Neural crest cell (in vitro differentiated cells): ENCODE measurements around the gene PLXNC1. TPM values are rescaled to one million over a fixed set of nuclear protein-coding genes. Genes with fewer than 3 reads are reported as not detected.

Experiments
- DNase-seq: peaks from one replicate; pipeline ENCODE4 v3.0.0; 2021; ENCODE audit warnings: low read depth, mixed read lengths, low spot score
- H3K27ac Mint-ChIP-seq: one replicate; pipeline ENCODE4 v1.8.0; 2021; ENCODE audit warnings: mild to moderate bottlenecking, mixed read lengths; ENCODE audit not compliant: unreplicated experiment
- H3K27me3 Mint-ChIP-seq: 2 replicates; pipeline ENCODE4 v1.8.0; 2021; ENCODE audit warnings: low read depth, mild to moderate bottlenecking, mixed read lengths
- H3K36me3 Mint-ChIP-seq: 2 replicates; pipeline ENCODE4 v1.8.0; 2021; ENCODE audit warnings: low read depth, mild to moderate bottlenecking, mixed read lengths
- H3K4me1 Mint-ChIP-seq: 2 replicates; pipeline ENCODE4 v1.8.0; 2021; ENCODE audit warnings: mixed read lengths
- H3K4me3 Mint-ChIP-seq: one replicate; pipeline ENCODE4 v1.8.0; 2021; ENCODE audit warnings: mild to moderate bottlenecking, mixed read lengths
- H3K9me3 Mint-ChIP-seq: 2 replicates; pipeline ENCODE4 v1.8.0; 2021; ENCODE audit warnings: mixed read lengths
- total RNA-seq: library from RNA; stranded (reverse); gene quantifications from 2 replicates; pipeline ENCODE4 v1.2.1, GENCODE V29; 2021
- TF ChIP-seq, protein P1 (sequence below): fragments of 200-600 bp; sonication (generic); conservative IDR thresholded peaks from 2 replicates; pipeline ENCODE4 v1.5.0; 2021; ENCODE audit warnings: antibody characterized with exemption, mild to moderate bottlenecking

Gene PLXNC1
- total RNA-seq, 1 donor from 2014 or later, result 5.8 TPM

DNA sequence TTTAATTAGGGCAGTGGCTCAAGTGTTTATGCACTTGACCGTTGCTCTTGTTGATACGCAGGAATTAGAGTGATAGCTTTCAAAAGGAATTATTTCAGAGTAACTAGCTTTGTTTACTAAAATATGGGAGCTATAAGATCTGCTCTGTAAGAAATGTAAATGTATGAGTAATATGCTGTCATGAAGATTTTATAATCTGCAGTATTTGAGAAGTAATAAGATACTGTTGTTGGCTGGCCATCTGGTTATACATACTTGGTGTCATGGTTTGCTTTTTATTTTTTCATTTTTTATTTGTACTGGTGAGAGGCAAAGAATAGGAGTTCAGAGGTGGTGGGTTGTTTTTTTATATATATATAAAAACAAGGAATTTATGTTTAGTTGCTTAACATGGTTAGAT, 58.5 kb downstream of the PLXNC1 start:
- Mint-ChIP-seq H3K4me1 (peaks cover 12% of the 10 kb centered on the region), H3K9me3 (peaks cover 3% of the 10 kb centered on the region), H3K27ac (no peak overlapping the region), H3K36me3 (peaks cover 3% of the 10 kb centered on the region), H3K27me3 (no peaks in the 10 kb centered on the region), H3K4me3 (no peak overlapping the region)
- TF ChIP-seq, protein P1, sequence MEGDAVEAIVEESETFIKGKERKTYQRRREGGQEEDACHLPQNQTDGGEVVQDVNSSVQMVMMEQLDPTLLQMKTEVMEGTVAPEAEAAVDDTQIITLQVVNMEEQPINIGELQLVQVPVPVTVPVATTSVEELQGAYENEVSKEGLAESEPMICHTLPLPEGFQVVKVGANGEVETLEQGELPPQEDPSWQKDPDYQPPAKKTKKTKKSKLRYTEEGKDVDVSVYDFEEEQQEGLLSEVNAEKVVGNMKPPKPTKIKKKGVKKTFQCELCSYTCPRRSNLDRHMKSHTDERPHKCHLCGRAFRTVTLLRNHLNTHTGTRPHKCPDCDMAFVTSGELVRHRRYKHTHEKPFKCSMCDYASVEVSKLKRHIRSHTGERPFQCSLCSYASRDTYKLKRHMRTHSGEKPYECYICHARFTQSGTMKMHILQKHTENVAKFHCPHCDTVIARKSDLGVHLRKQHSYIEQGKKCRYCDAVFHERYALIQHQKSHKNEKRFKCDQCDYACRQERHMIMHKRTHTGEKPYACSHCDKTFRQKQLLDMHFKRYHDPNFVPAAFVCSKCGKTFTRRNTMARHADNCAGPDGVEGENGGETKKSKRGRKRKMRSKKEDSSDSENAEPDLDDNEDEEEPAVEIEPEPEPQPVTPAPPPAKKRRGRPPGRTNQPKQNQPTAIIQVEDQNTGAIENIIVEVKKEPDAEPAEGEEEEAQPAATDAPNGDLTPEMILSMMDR, result no peak
- no peak for DNase-seq

DNA sequence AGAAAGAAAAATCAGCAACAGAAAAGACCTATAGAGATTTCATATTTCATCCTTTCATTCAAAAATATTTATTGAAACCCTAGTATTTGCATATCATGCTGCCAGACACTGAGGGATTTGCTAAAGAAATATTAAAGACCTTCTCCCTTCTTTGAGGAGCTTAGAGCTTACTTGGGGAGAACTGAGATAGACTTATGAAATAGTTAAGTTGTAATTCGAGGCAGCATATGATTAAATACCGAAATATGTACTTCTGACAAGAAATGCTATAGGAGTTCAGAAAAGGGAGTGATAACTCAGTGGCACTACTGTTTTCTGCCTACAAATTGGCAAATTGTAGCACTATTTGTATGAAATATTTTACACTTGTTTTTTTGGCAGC, 59.1 kb downstream of the PLXNC1 start:
- Mint-ChIP-seq H3K4me3 (no peak overlapping the region), H3K27me3 (no peaks in the 10 kb centered on the region), H3K4me1 (peaks cover 12% of the 10 kb centered on the region), H3K9me3 (peaks cover 3% of the 10 kb centered on the region), H3K36me3 (peaks cover 3% of the 10 kb centered on the region), H3K27ac (no peak overlapping the region)
- TF ChIP-seq, protein P1, result no peak
- no peak for DNase-seq

DNA sequence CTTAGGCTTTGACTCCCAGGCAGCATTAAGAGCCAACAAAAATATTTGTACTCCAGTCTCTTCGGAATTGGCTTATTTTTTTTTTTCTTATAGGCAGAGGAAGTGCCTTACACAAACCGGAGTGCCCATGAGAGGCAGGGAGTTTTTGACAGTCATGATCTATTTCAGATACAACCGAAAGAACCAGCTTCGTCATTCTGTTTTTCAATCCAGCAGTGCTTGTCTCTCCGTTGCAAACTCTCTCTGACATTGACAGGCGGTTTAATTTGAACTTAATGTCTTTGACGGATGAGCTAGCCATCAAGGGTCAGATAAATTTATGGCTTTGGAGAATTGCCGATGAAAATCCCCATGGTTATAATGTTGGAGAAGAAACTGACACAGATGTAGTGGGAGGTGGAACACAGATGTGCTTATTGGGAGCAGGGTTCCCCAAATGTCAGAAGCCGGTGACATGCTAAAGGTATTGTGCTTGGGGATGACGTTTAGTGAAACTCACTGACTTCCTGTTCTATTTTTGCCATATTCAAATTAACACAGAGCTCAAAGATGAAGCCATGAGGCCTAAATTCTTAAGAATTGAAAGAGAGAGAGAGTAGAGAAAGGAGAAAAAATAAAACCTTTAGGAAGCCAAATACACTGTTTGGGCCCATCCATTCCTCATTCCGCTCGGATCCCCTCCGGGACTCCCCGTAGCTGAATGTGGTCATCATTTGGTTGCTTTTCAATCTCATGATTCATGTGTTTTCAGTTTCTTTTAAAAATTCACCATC, 59.7 kb downstream of the PLXNC1 start:
- Mint-ChIP-seq H3K27me3 (no peaks in the 10 kb centered on the region), H3K36me3 (peaks cover 3% of the 10 kb centered on the region), H3K4me3 (no peak overlapping the region), H3K9me3 (peaks cover 3% of the 10 kb centered on the region), H3K27ac (no peak overlapping the region), H3K4me1 (peaks cover 12% of the 10 kb centered on the region)
- TF ChIP-seq, protein P1, result no peak
- DNase-seq, result no peak

DNA sequence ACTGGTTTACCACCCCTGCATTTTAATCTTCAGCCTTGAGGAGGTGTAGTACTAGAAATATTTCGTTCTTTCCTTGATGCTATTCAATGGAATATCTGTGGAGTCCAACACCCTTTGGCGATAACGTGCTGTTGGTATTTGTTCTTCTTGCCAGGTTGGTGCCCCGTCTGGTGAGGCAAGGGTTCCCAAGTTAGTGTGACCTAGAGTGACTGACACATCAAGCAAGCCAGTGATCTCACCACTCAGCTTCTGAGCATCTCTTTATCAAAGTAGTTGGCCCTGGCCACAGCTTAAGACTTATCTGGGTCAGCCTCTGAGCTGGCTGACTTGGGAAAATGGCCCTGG, 60.2 kb downstream of the PLXNC1 start:
- no peak for DNase-seq
- peaks cover 3% of the 10 kb centered on the region for H3K36me3 Mint-ChIP-seq

DNA sequence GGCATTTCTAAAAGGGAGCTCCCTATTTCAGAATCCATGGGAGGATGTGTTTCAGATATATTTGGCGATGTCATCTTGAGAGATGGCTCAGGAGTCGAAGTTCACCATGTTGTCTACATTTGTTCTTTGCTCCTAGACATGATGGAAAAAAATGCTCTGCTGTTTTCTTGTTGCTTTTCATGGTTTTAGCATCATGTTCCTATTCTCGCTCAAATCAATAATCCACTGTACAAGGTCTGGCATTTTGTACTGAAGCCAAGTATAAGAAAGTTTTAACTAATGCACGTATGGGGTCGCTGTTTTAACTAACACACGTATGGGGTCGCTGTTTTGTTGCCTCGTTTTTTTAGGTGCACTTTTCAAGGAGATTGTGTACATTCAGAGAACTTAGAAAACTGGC, 60.9 kb downstream of the PLXNC1 start:
- H3K36me3 Mint-ChIP-seq, result peaks cover 3% of the 10 kb centered on the region
- peaks cover 3% of the 10 kb centered on the region for H3K9me3 Mint-ChIP-seq
- no peak overlapping the region for H3K27ac Mint-ChIP-seq
- TF ChIP-seq, protein P1, result no peak
- H3K27me3 Mint-ChIP-seq, result no peaks in the 10 kb centered on the region
- DNase-seq, result no peak
- H3K4me3 Mint-ChIP-seq, result no peak overlapping the region
- H3K4me1 Mint-ChIP-seq, result peaks cover 8% of the 10 kb centered on the region

More for the DNA sequence above, 60.2 kb downstream of the PLXNC1 start:
- Mint-ChIP-seq H3K27ac (no peak overlapping the region), H3K9me3 (peaks cover 3% of the 10 kb centered on the region), H3K4me1 (peaks cover 12% of the 10 kb centered on the region), H3K27me3 (no peaks in the 10 kb centered on the region), H3K4me3 (no peak overlapping the region)
- TF ChIP-seq, protein P1, result no peak
